ENCODE measurements around the gene SLC4A1.
"Not testable (repeated sequence)": the region's sequence is repeated elsewhere in the genome, so short reads cannot be mapped to it uniquely, and the experiment has no call there.

Gene SLC4A1

GRCh38 chr17:44249501-44250246, 18.3 kb downstream of the SLC4A1 start:
- TF ChIP-seq, protein P1, sequence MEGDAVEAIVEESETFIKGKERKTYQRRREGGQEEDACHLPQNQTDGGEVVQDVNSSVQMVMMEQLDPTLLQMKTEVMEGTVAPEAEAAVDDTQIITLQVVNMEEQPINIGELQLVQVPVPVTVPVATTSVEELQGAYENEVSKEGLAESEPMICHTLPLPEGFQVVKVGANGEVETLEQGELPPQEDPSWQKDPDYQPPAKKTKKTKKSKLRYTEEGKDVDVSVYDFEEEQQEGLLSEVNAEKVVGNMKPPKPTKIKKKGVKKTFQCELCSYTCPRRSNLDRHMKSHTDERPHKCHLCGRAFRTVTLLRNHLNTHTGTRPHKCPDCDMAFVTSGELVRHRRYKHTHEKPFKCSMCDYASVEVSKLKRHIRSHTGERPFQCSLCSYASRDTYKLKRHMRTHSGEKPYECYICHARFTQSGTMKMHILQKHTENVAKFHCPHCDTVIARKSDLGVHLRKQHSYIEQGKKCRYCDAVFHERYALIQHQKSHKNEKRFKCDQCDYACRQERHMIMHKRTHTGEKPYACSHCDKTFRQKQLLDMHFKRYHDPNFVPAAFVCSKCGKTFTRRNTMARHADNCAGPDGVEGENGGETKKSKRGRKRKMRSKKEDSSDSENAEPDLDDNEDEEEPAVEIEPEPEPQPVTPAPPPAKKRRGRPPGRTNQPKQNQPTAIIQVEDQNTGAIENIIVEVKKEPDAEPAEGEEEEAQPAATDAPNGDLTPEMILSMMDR (IDR thresholded peaks at IDR 0.05; ENCODE audit: borderline replicate concordance, insufficient read depth, low read depth, low read length): no peak
- H3K4me3 ChIP-seq (ENCODE audit: low read depth, low read length): no peak overlapping the region

DNA sequence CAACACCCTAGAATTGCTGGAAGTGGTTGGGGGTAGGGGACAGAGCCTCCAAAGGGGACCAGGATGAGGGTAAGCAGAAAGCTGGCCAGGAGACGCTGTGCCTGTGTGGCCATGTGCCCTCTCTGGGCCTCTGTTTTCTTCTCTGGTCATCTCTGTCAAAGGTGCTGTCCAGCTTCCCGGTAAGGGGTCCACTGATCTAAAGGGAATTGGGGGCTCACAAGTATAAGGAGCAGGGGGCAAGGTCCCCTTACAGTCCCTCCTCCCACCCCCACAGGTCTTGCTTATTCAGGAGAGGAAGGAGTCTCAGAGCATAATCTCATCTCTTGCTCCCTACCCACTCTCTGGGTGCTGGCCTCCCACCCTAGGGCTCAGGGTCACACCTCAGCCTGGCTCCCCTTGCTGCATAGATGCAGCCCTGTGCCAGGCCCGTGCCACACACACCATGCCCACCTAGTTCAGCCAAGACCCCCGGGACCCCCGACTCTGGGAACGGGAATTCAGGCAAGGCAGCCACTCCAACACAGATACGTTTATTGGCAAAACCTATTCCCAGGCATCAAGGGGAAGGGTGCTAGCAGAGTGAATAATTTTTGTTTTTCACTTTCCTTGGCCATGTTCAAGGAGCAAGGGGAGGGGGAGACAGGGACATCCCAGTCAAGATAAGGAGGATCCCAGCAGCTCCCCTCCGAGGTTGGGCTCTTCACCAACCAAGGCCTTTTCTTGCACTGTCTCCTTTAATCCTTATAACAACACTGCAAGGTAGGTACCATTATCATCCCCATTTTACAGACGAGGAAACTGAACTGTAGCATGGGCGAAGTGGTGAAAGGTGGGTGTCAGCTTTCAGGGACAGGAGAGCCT, 19.8 kb downstream of the SLC4A1 start:
- no peak overlapping the region for H3K4me3 ChIP-seq (ENCODE audit: low read depth, low read length)
- TF ChIP-seq, protein P1 (IDR thresholded peaks at IDR 0.05; ENCODE audit: borderline replicate concordance, insufficient read depth, low read depth, low read length): no peak

GRCh38 chr17:44247440-44247841, 20.5 kb downstream of the SLC4A1 start:
- H3K4me3 ChIP-seq (ENCODE audit: low read depth, low read length): no peak overlapping the region
- TF ChIP-seq, protein P1 (IDR thresholded peaks at IDR 0.05; ENCODE audit: borderline replicate concordance, insufficient read depth, low read depth, low read length): no peak

GRCh38 chr17:44241106-44241624, 26.8 kb downstream of the SLC4A1 start:
- TF ChIP-seq, protein P1 (IDR thresholded peaks at IDR 0.05; ENCODE audit: borderline replicate concordance, insufficient read depth, low read depth, low read length): no peak
- H3K4me3 ChIP-seq (ENCODE audit: low read depth, low read length): no peak overlapping the region

- not testable (repeated sequence) for H3K4me3 ChIP-seq (ENCODE audit: low read depth, low read length)
Observed at GRCh38 chr17:44237886-44238285, 30.0 kb downstream of the SLC4A1 start.

GRCh38 chr17:44236444-44236991, 31.4 kb downstream of the SLC4A1 start:
- TF ChIP-seq, protein P1 (IDR thresholded peaks at IDR 0.05; ENCODE audit: borderline replicate concordance, insufficient read depth, low read depth, low read length): no peak
- no peak overlapping the region for H3K4me3 ChIP-seq (ENCODE audit: low read depth, low read length)

- H3K4me3 ChIP-seq (ENCODE audit: low read depth, low read length): no peak overlapping the region
- TF ChIP-seq, protein P1 (IDR thresholded peaks at IDR 0.05; ENCODE audit: borderline replicate concordance, insufficient read depth, low read depth, low read length): no peak
Observed at GRCh38 chr17:44235583-44235936, 32.4 kb downstream of the SLC4A1 start.

All from GM12875 (cell line).